ENCODE measurements around the gene CCDC197. TPM values are rescaled to one million over a fixed set of nuclear protein-coding genes. Genes with fewer than 3 reads are reported as not detected.

CCDC197 gene
- total RNA-seq, 1 donor from 2014 or later: not detected

DNA sequence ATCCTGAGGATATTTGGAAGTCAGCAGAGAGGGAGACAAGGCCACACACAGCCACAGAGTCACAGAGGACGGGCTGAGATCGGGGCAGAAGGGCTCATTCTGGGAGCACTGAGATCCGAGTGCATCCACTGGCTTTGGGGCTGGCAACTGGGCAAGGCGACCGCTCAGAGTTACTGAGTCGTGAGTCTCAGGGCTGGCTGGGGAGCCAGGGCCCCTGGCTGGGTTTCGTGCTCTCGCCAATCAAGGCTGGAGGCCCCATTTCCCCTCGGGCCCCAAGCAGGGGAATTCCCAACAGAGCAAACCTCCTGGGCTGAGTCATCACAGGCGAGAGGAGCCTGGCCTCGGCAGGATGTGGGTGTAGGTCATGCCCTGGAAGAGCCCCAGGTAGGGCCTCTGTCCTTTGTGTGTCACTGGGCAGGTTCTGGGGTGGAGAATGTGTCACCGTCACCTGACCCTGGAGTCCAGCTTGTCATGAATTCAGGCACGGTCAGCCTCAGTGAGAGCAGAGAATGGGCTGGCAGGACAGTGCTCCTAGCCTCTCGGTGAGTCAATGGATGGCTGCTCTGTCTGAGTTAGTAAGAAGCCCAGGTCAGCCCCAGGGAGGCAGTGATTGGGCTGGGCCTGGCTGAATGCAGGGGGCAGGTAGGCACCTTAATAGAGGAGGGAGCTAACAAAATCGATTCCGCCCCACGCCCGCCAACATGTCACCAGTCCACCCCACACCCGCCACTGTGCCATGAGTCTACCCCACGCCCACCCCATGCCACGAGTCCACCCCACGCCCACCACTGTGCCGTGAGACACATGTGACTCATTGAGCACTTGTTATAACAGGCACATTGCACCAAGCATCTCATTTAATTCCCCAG lies 37.6 kb upstream of the CCDC197 start:
- TF ChIP-seq, protein P1, sequence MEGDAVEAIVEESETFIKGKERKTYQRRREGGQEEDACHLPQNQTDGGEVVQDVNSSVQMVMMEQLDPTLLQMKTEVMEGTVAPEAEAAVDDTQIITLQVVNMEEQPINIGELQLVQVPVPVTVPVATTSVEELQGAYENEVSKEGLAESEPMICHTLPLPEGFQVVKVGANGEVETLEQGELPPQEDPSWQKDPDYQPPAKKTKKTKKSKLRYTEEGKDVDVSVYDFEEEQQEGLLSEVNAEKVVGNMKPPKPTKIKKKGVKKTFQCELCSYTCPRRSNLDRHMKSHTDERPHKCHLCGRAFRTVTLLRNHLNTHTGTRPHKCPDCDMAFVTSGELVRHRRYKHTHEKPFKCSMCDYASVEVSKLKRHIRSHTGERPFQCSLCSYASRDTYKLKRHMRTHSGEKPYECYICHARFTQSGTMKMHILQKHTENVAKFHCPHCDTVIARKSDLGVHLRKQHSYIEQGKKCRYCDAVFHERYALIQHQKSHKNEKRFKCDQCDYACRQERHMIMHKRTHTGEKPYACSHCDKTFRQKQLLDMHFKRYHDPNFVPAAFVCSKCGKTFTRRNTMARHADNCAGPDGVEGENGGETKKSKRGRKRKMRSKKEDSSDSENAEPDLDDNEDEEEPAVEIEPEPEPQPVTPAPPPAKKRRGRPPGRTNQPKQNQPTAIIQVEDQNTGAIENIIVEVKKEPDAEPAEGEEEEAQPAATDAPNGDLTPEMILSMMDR (IDR thresholded peaks at IDR 0.05): no peak
- H3K4me1 Mint-ChIP-seq (ENCODE audit: low read depth): peaks cover 21% of the 10 kb centered on the region
- H3K4me3 Mint-ChIP-seq (ENCODE audit: unreplicated experiment): no peak overlapping the region
- H3K27me3 Mint-ChIP-seq (ENCODE audit: low read depth): peaks cover 14% of the 10 kb centered on the region
- H3K36me3 Mint-ChIP-seq (ENCODE audit: low read depth): peaks cover 3% of the 10 kb centered on the region
- H3K9me3 Mint-ChIP-seq (ENCODE audit: low read depth): no peaks in the 10 kb centered on the region
- no peak for DNase-seq (ENCODE audit: low spot score)
- peak overlapping the region; percentile 60 for H3K27ac Mint-ChIP-seq (ENCODE audit: unreplicated experiment)

DNA sequence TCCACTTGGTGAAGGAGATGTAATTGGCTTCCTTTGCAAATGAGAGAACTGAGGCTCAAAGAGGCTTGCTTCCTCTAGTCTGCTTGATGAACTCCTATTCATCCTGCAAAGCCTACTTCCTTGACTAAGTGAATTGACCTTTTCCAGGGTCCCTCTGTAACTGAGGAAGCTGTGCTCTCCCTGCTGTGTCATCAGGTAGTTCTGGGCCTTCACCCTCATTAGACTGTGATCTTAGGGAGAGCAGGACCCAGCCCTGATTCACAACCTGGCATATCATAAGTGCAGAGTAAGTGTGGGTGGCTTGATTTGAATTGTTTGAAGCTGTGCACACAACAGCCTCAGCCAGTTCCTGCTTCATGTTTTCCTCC lies 37.0 kb upstream of the CCDC197 start:
- Mint-ChIP-seq H3K27me3 (ENCODE audit: low read depth) (peaks cover 8% of the 10 kb centered on the region), H3K9me3 (ENCODE audit: low read depth) (peaks cover 6% of the 10 kb centered on the region), H3K4me1 (ENCODE audit: low read depth) (peaks cover 24% of the 10 kb centered on the region), H3K36me3 (ENCODE audit: low read depth) (peaks cover 3% of the 10 kb centered on the region), H3K4me3 (ENCODE audit: unreplicated experiment) (no peak overlapping the region), H3K27ac (ENCODE audit: unreplicated experiment) (no peak overlapping the region)
- TF ChIP-seq, protein P1 (IDR thresholded peaks at IDR 0.05): no peak
- DNase-seq (ENCODE audit: low spot score): no peak

DNA sequence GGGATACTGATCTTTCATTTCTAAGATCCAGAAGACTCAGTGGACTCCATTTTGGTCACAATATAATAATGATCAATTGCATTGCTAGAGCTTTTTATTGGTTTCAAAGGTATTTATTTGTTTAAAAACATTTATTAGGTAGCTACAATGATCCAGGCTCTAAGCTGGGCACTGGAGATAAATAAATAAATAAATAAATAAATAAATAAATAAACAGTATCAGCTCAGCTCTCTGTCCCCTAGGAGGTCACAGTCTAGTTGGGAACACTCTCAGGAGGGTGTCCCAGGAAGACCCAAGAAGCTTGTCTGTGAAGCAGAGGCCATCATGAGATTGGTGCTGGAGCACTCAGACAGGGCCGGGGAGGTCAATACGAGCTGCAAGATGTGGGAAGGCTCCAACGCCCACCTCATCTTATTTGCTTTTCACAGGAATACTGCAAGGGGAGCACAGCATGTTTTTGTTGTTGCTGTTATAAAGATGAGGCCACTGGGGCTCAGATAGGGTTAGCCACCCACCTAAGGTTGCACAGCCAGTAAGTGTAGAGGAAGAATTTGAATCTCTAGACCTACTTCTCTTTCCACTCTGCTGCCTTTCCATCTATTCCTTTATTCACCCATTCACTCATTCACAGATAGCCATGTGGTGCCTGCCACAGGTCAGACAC lies 36.2 kb upstream of the CCDC197 start:
- peaks cover 1% of the 10 kb centered on the region for H3K36me3 Mint-ChIP-seq (ENCODE audit: low read depth)

DNA sequence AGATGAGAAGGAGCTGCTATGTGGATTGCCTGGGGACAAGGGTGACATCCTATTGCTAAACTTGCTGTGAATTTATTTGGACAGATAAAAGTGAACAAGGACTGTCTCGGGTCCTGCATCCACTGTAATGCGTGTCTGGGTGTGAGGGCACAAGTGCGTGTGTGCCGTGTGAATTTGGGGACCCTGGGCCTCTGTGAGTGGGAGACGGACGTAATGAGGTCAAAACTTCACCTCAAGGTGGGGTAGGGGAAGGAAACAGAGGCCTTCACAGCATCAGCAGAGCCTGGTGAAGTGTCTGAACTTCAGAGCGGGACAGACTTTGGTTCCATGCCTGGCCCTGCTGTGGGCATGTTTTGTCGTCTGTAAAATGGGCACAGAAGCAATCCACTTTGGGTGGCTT lies 35.5 kb upstream of the CCDC197 start:
- Mint-ChIP-seq H3K27me3 (ENCODE audit: low read depth) (peaks cover 6% of the 10 kb centered on the region), H3K4me3 (ENCODE audit: unreplicated experiment) (no peak overlapping the region), H3K36me3 (ENCODE audit: low read depth) (peaks cover 1% of the 10 kb centered on the region), H3K27ac (ENCODE audit: unreplicated experiment) (no peak overlapping the region), H3K9me3 (ENCODE audit: low read depth) (peaks cover 8% of the 10 kb centered on the region), H3K4me1 (ENCODE audit: low read depth) (peaks cover 38% of the 10 kb centered on the region)
- TF ChIP-seq, protein P1 (IDR thresholded peaks at IDR 0.05): no peak
- DNase-seq (ENCODE audit: low spot score): no peak

More for the DNA sequence above, 36.2 kb upstream of the CCDC197 start:
- TF ChIP-seq, protein P1 (IDR thresholded peaks at IDR 0.05): no peak
- Mint-ChIP-seq H3K4me1 (ENCODE audit: low read depth) (peaks cover 32% of the 10 kb centered on the region), H3K9me3 (ENCODE audit: low read depth) (peaks cover 8% of the 10 kb centered on the region), H3K27ac (ENCODE audit: unreplicated experiment) (no peak overlapping the region), H3K4me3 (ENCODE audit: unreplicated experiment) (no peak overlapping the region), H3K27me3 (ENCODE audit: low read depth) (peaks cover 6% of the 10 kb centered on the region)
- no peak for DNase-seq (ENCODE audit: low spot score)

DNA sequence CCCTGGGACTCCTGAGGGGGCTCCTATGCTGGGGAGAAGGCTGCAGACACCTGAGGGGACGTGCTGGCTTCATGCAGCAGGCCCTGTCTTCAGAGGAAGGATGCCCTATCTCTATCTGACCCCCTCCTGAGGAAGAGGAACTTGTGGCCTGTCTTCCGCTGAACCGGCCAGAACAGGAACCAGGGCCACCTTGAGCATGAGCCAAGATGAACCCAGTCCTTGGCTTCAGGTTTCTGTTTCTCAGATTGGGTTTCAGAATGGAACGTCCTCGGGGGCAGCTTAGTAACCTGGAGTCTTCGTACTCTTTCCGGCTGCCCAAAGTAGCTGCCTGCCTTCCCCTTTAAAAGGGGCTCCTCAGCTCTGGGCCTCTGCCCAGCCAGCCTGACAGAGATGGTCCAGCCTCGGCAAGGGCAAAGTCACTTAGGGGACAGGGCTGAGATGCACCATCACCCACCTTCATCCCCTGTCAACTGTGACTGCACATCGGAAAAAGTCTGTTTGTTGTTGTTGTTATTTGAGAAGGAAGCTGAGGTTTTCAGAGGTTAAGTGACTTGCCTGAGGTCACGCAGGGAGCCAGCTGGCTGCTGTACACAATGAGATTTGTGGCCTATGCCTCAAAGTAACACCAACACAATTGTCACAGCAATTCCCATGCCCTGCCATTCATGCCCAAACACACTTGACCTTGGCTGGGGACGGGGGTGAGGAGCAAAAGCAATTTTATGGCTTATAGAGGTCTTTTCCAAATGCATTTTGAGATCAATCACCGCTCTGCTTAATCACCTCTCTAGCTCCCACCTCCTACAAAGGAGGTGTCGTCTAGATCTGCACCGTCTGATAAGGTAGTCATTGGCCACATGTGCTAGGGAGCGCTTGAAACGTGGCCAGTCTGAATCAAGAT lies 34.1 kb upstream of the CCDC197 start:
- DNase-seq (ENCODE audit: low spot score): no peak

More for the DNA sequence above, 34.1 kb upstream of the CCDC197 start:
- peaks cover 33% of the 10 kb centered on the region for H3K4me1 Mint-ChIP-seq (ENCODE audit: low read depth)
- H3K4me3 Mint-ChIP-seq (ENCODE audit: unreplicated experiment): no peak overlapping the region
- TF ChIP-seq, protein P1 (IDR thresholded peaks at IDR 0.05): no peak
- peaks cover 8% of the 10 kb centered on the region for H3K9me3 Mint-ChIP-seq (ENCODE audit: low read depth)
- no peak overlapping the region for H3K27ac Mint-ChIP-seq (ENCODE audit: unreplicated experiment)
- H3K27me3 Mint-ChIP-seq (ENCODE audit: low read depth): peaks cover 4% of the 10 kb centered on the region
- H3K36me3 Mint-ChIP-seq (ENCODE audit: low read depth): peaks cover 1% of the 10 kb centered on the region
